GM06990 (cell line): ENCODE measurements around the gene KIAA1586.

ENCODE experiments used
- DNase-seq: peaks from one replicate; pipeline ENCODE4 v3.0.0-alpha.2; 2011; ENCODE audit not compliant: insufficient read length; ENCODE audit errors: extremely low read depth
- H3K27me3 ChIP-seq: replicated peaks from 2 replicates; pipeline ENCODE4 v1.6.0; 2011; ENCODE audit warnings: low read length; ENCODE audit not compliant: control insufficient read depth, insufficient read depth
- H3K36me3 ChIP-seq: 2 replicates; pipeline ENCODE4 v1.5.1; 2011; ENCODE audit warnings: low read length; ENCODE audit not compliant: control insufficient read depth, insufficient read depth
- H3K4me3 ChIP-seq: replicated peaks from 2 replicates; pipeline ENCODE4 v1.5.1; 2011; ENCODE audit warnings: low read depth, mild to moderate bottlenecking, control low read depth, low read length
- CTCF ChIP-seq: IDR thresholded peaks from 2 replicates; pipeline ENCODE4 v1.5.1; 2011; ENCODE audit warnings: low read length, control low read depth, mild to moderate bottlenecking, inconsistent platforms; ENCODE audit not compliant: insufficient read depth, poor library complexity, severe bottlenecking

The KIAA1586 gene

GRCh38 chr6:57024775-57025174 is 21.7 kb upstream of the KIAA1586 start:
- Histone ChIP-seq H3K27me3 (no peaks in the 10 kb centered on the region), H3K36me3 (no peaks in the 10 kb centered on the region), H3K4me3 (no peak overlapping the region)
- no peak for TF ChIP-seq CTCF
- DNase-seq: no peak

GRCh38 chr6:57026001-57026400 is 20.5 kb upstream of the KIAA1586 start:
- no peaks in the 10 kb centered on the region for H3K36me3 ChIP-seq
- TF ChIP-seq CTCF: no peak
- H3K27me3 ChIP-seq: no peaks in the 10 kb centered on the region
- H3K4me3 ChIP-seq: no peak overlapping the region
- no peak for DNase-seq

- Histone ChIP-seq H3K36me3 (no peaks in the 10 kb centered on the region), H3K27me3 (no peaks in the 10 kb centered on the region), H3K4me3 (no peak overlapping the region)
- DNase-seq: no peak
- no peak for TF ChIP-seq CTCF
Observed at GRCh38 chr6:57027301-57027700, 19.2 kb upstream of the KIAA1586 start.

GRCh38 chr6:57029213-57029612 is 17.3 kb upstream of the KIAA1586 start:
- Histone ChIP-seq H3K27me3 (no peaks in the 10 kb centered on the region), H3K36me3 (no peaks in the 10 kb centered on the region), H3K4me3 (no peak overlapping the region)
- DNase-seq: no peak
- TF ChIP-seq CTCF: no peak

- DNase-seq: no peak
- Histone ChIP-seq H3K36me3 (no peaks in the 10 kb centered on the region), H3K27me3 (no peaks in the 10 kb centered on the region), H3K4me3 (no peak overlapping the region)
- no peak for TF ChIP-seq CTCF
Observed at GRCh38 chr6:57033228-57033627, 13.3 kb upstream of the KIAA1586 start.

- TF ChIP-seq CTCF: no peak
- Histone ChIP-seq H3K27me3 (no peaks in the 10 kb centered on the region), H3K36me3 (no peaks in the 10 kb centered on the region), H3K4me3 (no peak overlapping the region)
- DNase-seq: no peak
Observed at GRCh38 chr6:57035549-57035948, 10.9 kb upstream of the KIAA1586 start.
